Activated T-helper 1 cell treated with anti-CD3 and anti-CD28 coated beads, Interleukin-12 subunit alpha, Interleukin-12 subunit beta, Interleukin-2, Interleukin-4 antibody, amounts not matched to agents 30 ng/mL and 10 ng/mL and 1 ng/mL, durations not matched to agents 14 hours and 24 hours and 36 hours (primary cell): Measurements from ENCODE around the gene TIMM10. TPM values are rescaled to one million over a fixed set of nuclear protein-coding genes. Genes with fewer than 3 reads are reported as not detected.

Experiments
- DNase-seq: peaks from one replicate; pipeline ENCODE4 v3.0.0; 2021; ENCODE audit warnings: low spot score
- H3K27ac Mint-ChIP-seq: one replicate; pipeline ENCODE4 v1.8.0; 2021; ENCODE audit warnings: mild to moderate bottlenecking, mixed read lengths
- H3K27me3 Mint-ChIP-seq: one replicate; pipeline ENCODE4 v1.8.0; 2022; ENCODE audit warnings: mild to moderate bottlenecking, moderate library complexity, mixed read lengths; ENCODE audit not compliant: insufficient read depth
- H3K36me3 Mint-ChIP-seq: one replicate; pipeline ENCODE4 v1.8.0; 2021; ENCODE audit warnings: low read depth, mixed read lengths
- H3K4me1 Mint-ChIP-seq: one replicate; pipeline ENCODE4 v1.8.0; 2021; ENCODE audit warnings: low read depth, mixed read lengths
- H3K4me3 Mint-ChIP-seq: one replicate; pipeline ENCODE4 v1.8.0; 2021; ENCODE audit warnings: mild to moderate bottlenecking, moderate library complexity, mixed read lengths
- H3K9me3 Mint-ChIP-seq: one replicate; pipeline ENCODE4 v1.8.0; 2021; ENCODE audit warnings: mixed read lengths
- intact Hi-C: fragments of 100-400 bp; cut with micrococcal nuclease; formaldehyde crosslinking; loops from one replicate; pipeline ENCODE4 v1.15.1; 2024
- total RNA-seq: library from RNA; stranded (reverse); gene quantifications from 2 replicates; pipeline ENCODE4 v1.2.3, GENCODE V29; 2022

The TIMM10 gene, protein sequence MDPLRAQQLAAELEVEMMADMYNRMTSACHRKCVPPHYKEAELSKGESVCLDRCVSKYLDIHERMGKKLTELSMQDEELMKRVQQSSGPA
- 98.2 and 99.6 TPM in 2 replicates for total RNA-seq

DNA sequence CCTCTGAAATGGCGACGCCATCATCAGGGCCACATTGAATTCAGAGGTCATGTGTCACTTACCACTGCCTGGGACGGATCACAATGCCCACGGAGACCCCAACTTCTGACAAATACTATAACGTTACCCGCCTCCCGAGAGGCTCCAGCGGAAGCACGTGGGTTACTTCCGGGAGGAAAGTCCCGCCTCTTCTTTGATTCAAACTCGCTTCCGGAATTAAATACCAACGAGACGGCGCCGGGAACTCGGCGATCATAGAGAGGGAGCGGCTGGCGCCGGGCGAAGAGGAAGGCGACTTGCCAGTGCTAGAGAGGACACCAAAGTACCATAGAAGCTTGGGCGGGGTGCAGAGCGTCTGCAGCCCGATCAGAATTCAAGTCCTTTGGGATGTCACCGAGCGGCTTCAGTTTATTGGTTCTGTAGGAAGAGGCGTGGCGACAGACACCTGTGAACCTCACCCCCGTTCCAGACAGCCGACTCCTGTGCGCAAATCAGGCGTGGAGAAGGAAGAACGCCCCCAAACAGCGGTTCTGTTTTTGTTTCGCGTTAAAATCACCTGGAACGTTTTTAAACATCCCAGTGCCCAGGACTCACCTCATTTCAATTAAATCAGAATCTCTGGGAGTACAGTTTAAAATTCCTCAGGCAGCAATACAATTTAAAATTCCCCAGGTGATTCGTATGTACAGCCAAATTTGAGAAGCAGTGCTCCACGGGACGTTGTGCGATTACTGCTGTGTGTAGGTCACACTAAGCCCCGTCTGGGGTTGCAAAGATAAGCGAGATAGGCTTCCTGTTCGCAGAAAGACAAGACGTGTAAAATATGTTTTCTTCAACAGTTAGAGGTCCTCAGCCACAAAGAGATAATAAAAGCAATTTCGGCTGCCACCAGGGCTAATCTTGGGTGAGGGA, at the start of gene TIMM10:
TIMM10 (minus strand) TSS at position 159 of the 912 bp plus-strand sequence. CDS start 565 bp downstream, outside the sequence.
- Mint-ChIP-seq H3K27ac (peak within 1 kb of the TSS; percentile 87), H3K4me1 (peaks cover 32% of the 10 kb centered on the region), H3K4me3 (peak within 1 kb of the TSS; percentile 87), H3K36me3 (peaks cover 14% of the 10 kb centered on the region), H3K9me3 (no peaks in the 10 kb centered on the region), H3K27me3 (no peaks in the 10 kb centered on the region)
- intact Hi-C loops = loop anchor here (1.0 to 2.0 kb wide), 12 partner anchors 16 to 1047 kb away; partner anchors contain the start of genes CLP1, MED19, SELENOH and SLC43A1
- DNase-seq = peak; percentile 92

DNA sequence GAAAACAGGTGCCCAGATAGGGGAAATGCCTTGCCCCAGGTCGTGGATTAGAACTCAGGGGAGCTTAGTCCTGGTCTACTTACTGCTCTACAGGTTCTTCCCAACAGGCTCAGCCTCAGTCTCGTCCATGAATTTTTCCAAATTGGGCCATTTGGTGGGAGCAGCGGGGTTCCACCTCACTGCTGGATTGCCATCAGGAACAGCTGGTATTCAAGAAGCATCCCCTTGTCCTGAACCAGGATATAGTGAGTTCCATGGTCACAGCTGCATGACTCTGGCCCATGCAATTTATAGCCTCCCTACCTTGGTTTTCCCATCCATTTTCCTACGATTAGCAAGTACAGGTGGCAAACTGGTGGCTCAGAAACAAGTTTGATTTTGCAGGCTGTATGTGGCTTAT, 43.5 kb upstream of the TIMM10 start:
- Mint-ChIP-seq H3K36me3 (no peaks in the 10 kb centered on the region), H3K4me3 (no peak overlapping the region), H3K27me3 (peaks cover 17% of the 10 kb centered on the region), H3K27ac (no peak overlapping the region), H3K9me3 (no peaks in the 10 kb centered on the region), H3K4me1 (no peaks in the 10 kb centered on the region)
- intact Hi-C loops = no loop called here
- no peak for DNase-seq

DNA sequence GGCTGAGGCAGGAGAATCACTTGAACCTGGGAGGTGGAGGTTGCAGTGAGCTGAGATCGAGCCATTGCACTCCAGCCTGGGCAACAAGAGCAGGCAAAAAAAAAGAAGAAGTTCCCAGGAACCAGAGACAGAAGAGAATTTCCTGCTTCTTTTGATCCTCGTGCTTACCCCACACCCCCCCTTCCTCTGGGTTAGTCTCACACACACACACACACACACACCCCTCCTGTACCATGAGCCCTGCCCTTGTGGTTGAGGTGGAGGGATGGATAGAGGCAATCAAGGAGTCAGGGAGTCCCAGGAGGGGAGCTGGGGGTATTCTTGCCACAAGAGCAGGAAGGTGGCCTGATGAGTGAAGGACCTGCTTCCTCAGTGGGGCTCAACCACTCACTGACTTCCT, 41.1 kb upstream of the TIMM10 start:
- Mint-ChIP-seq H3K27me3 (peaks cover 6% of the 10 kb centered on the region), H3K4me1 (peaks cover 14% of the 10 kb centered on the region), H3K27ac (no peak overlapping the region), H3K36me3 (peaks cover 3% of the 10 kb centered on the region), H3K9me3 (no peaks in the 10 kb centered on the region), H3K4me3 (no peak overlapping the region)
- intact Hi-C loops = no loop called here
- no peak for DNase-seq

DNA sequence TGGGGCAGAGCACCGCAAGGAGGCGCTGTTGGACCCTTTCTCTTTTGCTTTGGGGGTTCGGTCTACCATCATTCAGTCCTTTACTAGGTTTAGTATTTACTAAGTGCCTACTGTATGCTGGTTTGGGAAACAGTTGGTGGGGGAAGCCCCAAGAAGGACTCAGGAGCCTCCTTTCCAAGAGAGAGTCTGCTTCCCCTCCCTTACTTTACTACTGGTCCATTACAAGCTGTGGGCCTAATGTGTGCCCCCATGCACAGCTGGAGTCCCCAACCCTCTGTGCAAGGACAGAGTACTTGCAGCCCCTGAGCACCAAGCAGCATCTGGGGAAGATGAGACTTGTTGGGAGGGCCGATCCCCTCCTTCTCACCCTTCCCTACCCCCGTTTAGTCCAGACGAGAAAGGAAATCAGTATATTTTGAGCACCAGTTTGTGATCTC, 37.8 kb upstream of the TIMM10 start:
- intact Hi-C loops = loop anchor here (1.0 to 5.0 kb wide), 12 partner anchors 73 to 1009 kb away; partner anchors contain the start of genes CLP1, LPXN, MED19 and SELENOH
- H3K9me3 Mint-ChIP-seq = no peaks in the 10 kb centered on the region
- H3K4me3 Mint-ChIP-seq = peak overlapping the region; percentile 99
- peaks cover 39% of the 10 kb centered on the region for H3K4me1 Mint-ChIP-seq
- DNase-seq = peak; percentile 81
- no peaks in the 10 kb centered on the region for H3K27me3 Mint-ChIP-seq
- peak overlapping the region; percentile 97 for H3K27ac Mint-ChIP-seq
- peaks cover 18% of the 10 kb centered on the region for H3K36me3 Mint-ChIP-seq

DNA sequence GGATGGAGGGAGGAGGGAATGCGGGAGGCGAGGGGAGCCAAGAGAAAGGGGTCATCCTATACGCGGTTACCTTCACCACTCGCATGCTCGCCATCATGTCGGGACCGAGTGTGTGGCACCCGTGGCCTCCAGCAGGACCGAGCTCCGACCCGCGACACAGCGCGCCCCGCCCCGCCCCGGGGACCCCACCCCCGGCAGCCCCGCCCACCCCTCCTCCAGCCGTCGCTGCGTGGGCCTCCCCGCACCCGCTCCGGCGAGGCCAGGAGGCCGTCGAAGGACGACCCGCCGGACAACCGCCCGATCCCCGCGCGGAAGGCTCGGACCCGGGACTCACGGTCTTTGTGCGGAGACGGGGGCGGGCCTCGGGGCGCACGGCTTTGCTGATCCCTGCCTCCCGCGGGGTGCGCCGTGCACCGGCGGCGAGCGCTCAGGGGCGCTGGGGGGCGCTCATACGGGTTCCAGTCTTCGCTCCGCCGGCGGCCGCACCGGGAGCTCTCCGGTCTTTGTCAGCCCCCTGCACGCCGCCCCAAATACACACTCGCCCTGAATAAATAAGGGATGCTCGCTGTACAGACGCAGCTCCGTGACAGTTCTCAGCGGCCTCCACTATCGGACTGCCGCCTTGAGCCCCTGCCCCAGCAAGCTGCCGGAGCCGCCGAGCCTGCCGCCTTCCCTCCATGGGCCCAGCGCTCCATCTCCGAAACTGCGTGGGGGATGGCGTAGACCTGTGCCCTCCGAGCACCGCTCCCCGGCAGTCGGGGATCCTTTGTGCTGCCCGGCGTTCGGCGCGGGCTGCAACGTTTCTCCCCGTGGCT, 37.2 kb upstream of the TIMM10 start, which contains the start of gene UBE2L6:
UBE2L6 (minus strand) TSS at position 158 of the 815 bp plus-strand sequence; CDS start at position 97, 61 bp downstream.
- H3K27ac Mint-ChIP-seq = peak within 1 kb of the TSS; percentile 97
- H3K36me3 Mint-ChIP-seq = peaks cover 21% of the 10 kb centered on the region
- peaks cover 41% of the 10 kb centered on the region for H3K4me1 Mint-ChIP-seq
- H3K9me3 Mint-ChIP-seq = no peaks in the 10 kb centered on the region
- intact Hi-C loops = loop anchor here (1.0 to 5.0 kb wide), 12 partner anchors 74 to 1010 kb away; partner anchors contain the start of genes CLP1, LPXN, MED19 and SELENOH
- no peaks in the 10 kb centered on the region for H3K27me3 Mint-ChIP-seq
- peak within 1 kb of the TSS; percentile 99 for H3K4me3 Mint-ChIP-seq
- DNase-seq = peak; percentile 53

DNA sequence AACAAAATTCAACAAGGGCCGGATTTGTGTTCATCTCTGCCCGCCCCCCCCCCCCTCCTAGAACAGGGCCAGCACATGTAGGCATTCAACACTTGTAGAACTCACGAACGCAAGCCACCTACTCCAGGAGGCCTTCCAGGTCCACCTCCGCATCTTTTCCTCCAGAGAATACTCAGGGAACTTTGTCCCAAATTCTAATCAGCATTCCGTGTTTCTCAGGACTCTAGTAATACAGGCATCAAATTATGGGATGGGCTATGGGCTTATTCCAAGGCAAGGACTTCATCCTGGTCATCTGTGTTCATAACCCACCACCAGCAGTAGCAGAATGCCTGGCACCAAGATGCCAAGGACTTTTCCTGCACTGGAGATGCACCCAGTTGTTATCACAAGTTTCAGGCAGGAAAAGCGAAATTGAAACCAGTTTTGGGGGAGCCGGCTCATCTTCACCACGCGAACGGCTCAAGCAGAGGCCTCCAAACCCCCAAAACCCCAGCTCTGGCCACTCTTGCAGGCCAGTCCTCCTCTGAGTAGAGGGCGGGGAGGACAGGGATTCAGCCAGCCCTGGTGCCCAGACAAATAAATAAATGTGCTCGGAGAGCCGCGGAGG, 36.5 kb upstream of the TIMM10 start:
- peak; percentile 40 for DNase-seq
- H3K27ac Mint-ChIP-seq = peak overlapping the region; percentile 85
- intact Hi-C loops = loop anchor here (1.0 to 5.0 kb wide), 4 partner anchors 37 to 1010 kb away; partner anchors contain the start of genes LPXN, TIMM10 and ZFP91
- H3K4me3 Mint-ChIP-seq = peak overlapping the region; percentile 99
- H3K9me3 Mint-ChIP-seq = no peaks in the 10 kb centered on the region
- H3K4me1 Mint-ChIP-seq = peaks cover 47% of the 10 kb centered on the region
- H3K36me3 Mint-ChIP-seq = peaks cover 22% of the 10 kb centered on the region
- H3K27me3 Mint-ChIP-seq = no peaks in the 10 kb centered on the region

DNA sequence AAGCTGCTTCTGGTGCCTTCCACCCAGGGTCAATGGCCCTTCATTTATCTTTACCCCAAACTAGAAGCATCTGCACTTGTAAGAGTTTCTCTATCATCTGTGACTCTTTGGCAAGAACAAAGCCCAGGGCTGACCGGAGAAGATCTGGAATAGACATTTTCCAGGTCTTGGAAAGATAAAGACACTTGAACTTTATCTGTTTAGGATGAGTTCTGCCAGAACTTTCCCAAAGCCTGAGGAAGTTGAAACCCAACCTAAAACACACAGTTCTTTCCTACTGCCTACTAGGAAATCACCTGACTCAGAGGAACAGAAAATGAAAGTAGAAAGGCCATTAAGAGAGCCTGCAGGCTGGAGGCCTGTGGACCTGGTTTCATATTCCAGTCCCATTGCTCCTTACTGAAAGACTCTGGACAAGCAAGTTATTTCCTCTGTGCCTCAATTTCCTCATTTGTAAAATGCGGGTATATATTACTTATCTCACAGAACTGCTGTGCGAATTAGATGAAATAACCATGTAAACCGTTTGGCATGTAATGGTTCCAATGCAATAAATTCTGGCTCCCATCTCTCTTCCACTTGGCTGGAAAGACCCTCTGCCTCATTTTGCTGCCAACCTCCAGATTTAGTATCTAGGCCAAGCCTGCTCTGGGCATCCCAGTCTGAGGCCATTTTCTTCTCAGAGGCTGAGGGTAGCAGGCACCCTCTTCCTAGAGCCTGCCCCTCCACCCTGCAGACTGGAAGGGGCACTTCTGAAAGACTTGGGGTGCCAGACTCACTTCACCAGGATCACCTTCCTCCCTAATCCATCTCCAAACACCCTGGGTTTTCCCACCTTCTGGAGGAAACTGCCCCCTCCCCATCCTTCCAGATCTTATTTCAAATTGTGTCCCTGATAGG, 35.7 kb upstream of the TIMM10 start:
- Mint-ChIP-seq H3K4me3 (peak overlapping the region; percentile 99), H3K4me1 (peaks cover 54% of the 10 kb centered on the region), H3K36me3 (peaks cover 26% of the 10 kb centered on the region), H3K27ac (peak overlapping the region; percentile 85), H3K27me3 (no peaks in the 10 kb centered on the region), H3K9me3 (no peaks in the 10 kb centered on the region)
- DNase-seq = peak; percentile 40
- intact Hi-C loops = loop anchor here (1.0 to 5.0 kb wide), 4 partner anchors 36 to 1011 kb away; partner anchors contain the start of genes LPXN, TIMM10 and ZFP91

DNA sequence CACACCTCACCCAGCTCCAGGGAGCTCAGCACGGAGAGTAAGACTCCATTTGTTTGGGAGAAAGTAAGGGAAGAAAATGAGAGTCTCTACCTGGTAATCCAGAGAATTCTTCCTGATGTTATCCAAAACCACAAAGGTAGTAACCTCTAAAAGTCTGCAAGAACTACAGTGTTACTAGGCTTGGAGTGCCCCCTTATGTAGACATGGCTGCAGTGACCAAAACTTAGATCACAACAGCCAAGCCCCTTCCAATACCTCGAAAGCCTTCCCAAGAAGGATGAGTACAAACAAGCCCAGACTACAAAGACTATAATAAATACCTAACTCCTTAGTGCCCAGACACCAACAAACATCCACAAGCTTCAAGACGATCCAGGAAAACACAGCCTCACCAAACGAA, 32.0 kb upstream of the TIMM10 start:
- H3K9me3 Mint-ChIP-seq = no peaks in the 10 kb centered on the region
- peaks cover 49% of the 10 kb centered on the region for H3K4me1 Mint-ChIP-seq
- H3K27ac Mint-ChIP-seq = peak overlapping the region; percentile 76
- no peaks in the 10 kb centered on the region for H3K27me3 Mint-ChIP-seq
- intact Hi-C loops = no loop called here
- no peak for DNase-seq
- H3K36me3 Mint-ChIP-seq = peaks cover 38% of the 10 kb centered on the region
- H3K4me3 Mint-ChIP-seq = no peak overlapping the region

DNA sequence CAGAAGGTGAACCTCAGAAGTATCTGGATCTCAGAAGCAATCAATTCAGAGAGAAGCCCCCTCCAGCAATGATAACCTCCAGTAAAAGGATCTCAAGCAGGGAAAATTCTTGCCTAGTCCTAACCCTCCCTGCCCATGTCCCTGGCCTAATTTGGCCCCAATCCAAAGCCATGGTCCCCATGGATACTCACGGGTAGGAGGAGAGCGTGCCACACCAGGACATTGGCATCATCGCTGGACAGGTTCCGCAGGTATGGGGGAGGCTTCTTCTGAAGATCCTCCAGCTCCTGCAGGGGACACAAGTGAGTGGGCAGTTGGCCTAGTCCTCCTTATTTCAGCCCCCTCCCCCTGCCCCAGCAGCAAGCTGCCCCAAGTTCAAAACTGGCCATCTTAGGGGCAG, 29.6 kb upstream of the TIMM10 start:
- peaks cover 1% of the 10 kb centered on the region for H3K27me3 Mint-ChIP-seq
- peaks cover 44% of the 10 kb centered on the region for H3K36me3 Mint-ChIP-seq
- H3K27ac Mint-ChIP-seq = no peak overlapping the region
- no peaks in the 10 kb centered on the region for H3K9me3 Mint-ChIP-seq
- intact Hi-C loops = no loop called here
- H3K4me3 Mint-ChIP-seq = no peak overlapping the region
- H3K4me1 Mint-ChIP-seq = peaks cover 35% of the 10 kb centered on the region
- no peak for DNase-seq

DNA sequence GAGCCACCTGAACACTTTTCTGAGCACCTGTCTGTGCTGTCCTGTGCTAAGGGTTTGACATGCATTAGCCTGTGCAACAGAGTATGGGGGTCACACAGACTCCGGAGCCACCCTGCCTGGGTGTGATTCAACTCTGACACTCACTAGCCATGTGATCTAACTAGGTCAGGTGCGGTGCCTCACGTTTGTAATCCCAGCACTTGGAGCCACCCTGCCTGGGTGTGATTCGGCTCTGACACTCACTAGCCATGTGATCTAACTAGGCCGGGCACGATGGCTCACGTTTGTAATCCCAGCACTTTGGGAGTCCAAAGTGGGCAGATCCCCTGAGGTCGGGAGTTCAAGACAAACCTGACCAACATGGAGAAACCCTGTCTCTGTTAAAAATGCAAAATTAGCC, 25.5 kb upstream of the TIMM10 start:
- no peak for DNase-seq
- H3K27me3 Mint-ChIP-seq = peaks cover 1% of the 10 kb centered on the region
- peaks cover 8% of the 10 kb centered on the region for H3K4me1 Mint-ChIP-seq
- H3K27ac Mint-ChIP-seq = no peak overlapping the region
- no peaks in the 10 kb centered on the region for H3K9me3 Mint-ChIP-seq
- intact Hi-C loops = no loop called here
- peaks cover 55% of the 10 kb centered on the region for H3K36me3 Mint-ChIP-seq
- no peak overlapping the region for H3K4me3 Mint-ChIP-seq

DNA sequence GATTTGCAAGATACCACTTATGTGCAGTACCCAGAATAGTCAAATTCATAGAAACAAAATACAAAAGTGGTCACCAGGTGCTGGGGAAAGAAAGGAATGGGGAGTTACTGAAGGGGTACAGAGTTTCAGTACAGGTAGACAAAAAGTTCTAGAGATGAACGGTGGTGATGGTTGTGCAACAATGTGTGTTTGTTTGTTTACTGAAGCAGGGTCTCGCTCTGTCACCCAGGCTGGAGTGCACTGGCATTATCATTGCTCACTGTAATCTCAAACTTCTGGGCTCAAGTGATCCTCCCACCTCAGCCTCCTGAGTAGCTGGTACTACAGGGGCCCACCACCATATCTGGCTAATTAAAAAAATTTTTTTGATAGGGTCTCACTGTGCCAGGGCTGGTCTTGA, 24.8 kb upstream of the TIMM10 start:
- Mint-ChIP-seq H3K4me1 (peaks cover 6% of the 10 kb centered on the region), H3K4me3 (no peak overlapping the region), H3K9me3 (no peaks in the 10 kb centered on the region), H3K27ac (no peak overlapping the region), H3K36me3 (peaks cover 54% of the 10 kb centered on the region), H3K27me3 (peaks cover 1% of the 10 kb centered on the region)
- intact Hi-C loops = no loop called here
- DNase-seq = no peak
